NAMALWA (cell line): ENCODE measurements around the gene LRIG1.

Experiments used
- DNase-seq: peaks from one replicate; pipeline ENCODE4 v3.0.0-alpha.2; 2015; ENCODE audit warnings: low spot score

The LRIG1 gene

GRCh38 chr3:66401157-66401550 lies 99.7 kb downstream of the LRIG1 start:
- DNase-seq, result no peak

- DNase-seq, result no peak
Observed at GRCh38 chr3:66400411-66401156, 100.2 kb downstream of the LRIG1 start.

- no peak for DNase-seq
Observed at GRCh38 chr3:66399529-66400232, 101.1 kb downstream of the LRIG1 start.

GRCh38 chr3:66398228-66399025 lies 102.4 kb downstream of the LRIG1 start:
- DNase-seq, result no peak

- DNase-seq, result no peak
Observed at GRCh38 chr3:66397745-66398144, 103.1 kb downstream of the LRIG1 start.

- no peak for DNase-seq
Observed at GRCh38 chr3:66396888-66397287, 103.9 kb downstream of the LRIG1 start.

GRCh38 chr3:66396161-66396760 lies 104.6 kb downstream of the LRIG1 start:
- DNase-seq, result no peak

GRCh38 chr3:66395635-66396034 lies 105.2 kb downstream of the LRIG1 start:
- DNase-seq, result no peak

GRCh38 chr3:66394753-66395249 lies 106.0 kb downstream of the LRIG1 start:
- no peak for DNase-seq

- DNase-seq, result no peak
Observed at GRCh38 chr3:66394019-66394752, 106.6 kb downstream of the LRIG1 start.

- DNase-seq, result no peak
Observed at GRCh38 chr3:66393333-66394005, 107.4 kb downstream of the LRIG1 start.

- DNase-seq, result no peak
Observed at GRCh38 chr3:66392966-66393332, 107.9 kb downstream of the LRIG1 start.

- DNase-seq, result no peak
Observed at GRCh38 chr3:66392512-66392911, 108.3 kb downstream of the LRIG1 start.

- DNase-seq, result peak; percentile 48
Observed at GRCh38 chr3:66390013-66390412, 110.8 kb downstream of the LRIG1 start.

- DNase-seq, result peak; percentile 58
Observed at GRCh38 chr3:66386925-66387650, 113.7 kb downstream of the LRIG1 start.

GRCh38 chr3:66386011-66386924 lies 114.6 kb downstream of the LRIG1 start:
- peak; percentile 31 for DNase-seq

- no peak for DNase-seq
Observed at GRCh38 chr3:66385066-66385465, 115.8 kb downstream of the LRIG1 start.

- DNase-seq, result no peak
Observed at GRCh38 chr3:66383998-66384745, 116.7 kb downstream of the LRIG1 start.
